Keratinocyte (primary cell): Measurements from ENCODE around the gene PTAR1. TPM values are rescaled to one million over a fixed set of nuclear protein-coding genes. Genes with fewer than 3 reads are reported as not detected.

ENCODE experiments used
- DNase-seq: peaks from one replicate; pipeline ENCODE4 v3.0.0-alpha.2; 2011; ENCODE audit warnings: low read depth, missing footprints, low spot score
- FAIRE-seq: peaks from 2 replicates; lab custom pipeline; 2011; peaks lifted over from hg19 to GRCh38; lab: Jason Lieb, UNC
- H2AFZ ChIP-seq: 2 replicates; pipeline ENCODE4 v1.6.0; 2012; ENCODE audit warnings: low read length, control low read depth, inconsistent platforms; ENCODE audit not compliant: control insufficient read depth
- H3K27ac ChIP-seq: 2 replicates; pipeline ENCODE4 v1.5.1; 2011; ENCODE audit warnings: low read length; ENCODE audit not compliant: control insufficient read depth, insufficient read depth
- H3K27me3 ChIP-seq: 3 replicates; pipeline ENCODE4 v1.6.0; 2011; ENCODE audit warnings: low read length; ENCODE audit not compliant: control insufficient read depth, insufficient read depth; ENCODE audit errors: extremely low read depth
- H3K36me3 ChIP-seq, 2 experiments: 2 replicates in 1 of 2; 3 replicates in 1 of 2; pipeline ENCODE4 v1.5.1; 2011; ENCODE audit warnings: low read length in 2 of 2, mild to moderate bottlenecking in 1 of 2; ENCODE audit not compliant: control insufficient read depth in 2 of 2, insufficient read depth in 2 of 2; ENCODE audit errors: extremely low read depth in 1 of 2
- H3K4me1 ChIP-seq: 3 replicates; pipeline ENCODE4 v1.5.1; 2011; ENCODE audit warnings: low read length; ENCODE audit not compliant: control insufficient read depth, insufficient read depth; ENCODE audit errors: extremely low read depth
- H3K4me2 ChIP-seq: 3 replicates; pipeline ENCODE4 v1.6.0; 2011; ENCODE audit warnings: low read depth, low read length; ENCODE audit not compliant: control insufficient read depth, insufficient read depth; ENCODE audit errors: extremely low read depth
- H3K4me3 ChIP-seq, 3 experiments: fragments of 200-600 bp in 1 of 3; sonication (generic) in 1 of 3; 2 replicates in 2 of 3; 3 replicates in 1 of 3; pipeline ENCODE4 v1.5.1; 2011 to 2016; ENCODE audit warnings: low read length in 3 of 3, mild to moderate bottlenecking in 3 of 3, control low read depth in 2 of 3, inconsistent platforms in 1 of 3, low read depth in 1 of 3, mixed read lengths in 1 of 3, mixed run types in 1 of 3, moderate library complexity in 1 of 3; ENCODE audit not compliant: control insufficient read depth in 2 of 3, insufficient read depth in 2 of 3; ENCODE audit errors: extremely low read depth in 1 of 3
- H3K79me2 ChIP-seq: 2 replicates; pipeline ENCODE4 v1.6.0; 2012; ENCODE audit warnings: low read length; ENCODE audit not compliant: control insufficient read depth, insufficient read depth
- H3K9ac ChIP-seq: 3 replicates; pipeline ENCODE4 v1.6.0; 2011; ENCODE audit warnings: low read length; ENCODE audit not compliant: control insufficient read depth, insufficient read depth; ENCODE audit errors: extremely low read depth
- H3K9me1 ChIP-seq: 3 replicates; pipeline ENCODE4 v1.6.0; 2011; ENCODE audit warnings: low read length; ENCODE audit not compliant: control insufficient read depth, insufficient read depth; ENCODE audit errors: extremely low read depth
- H3K9me3 ChIP-seq: 2 replicates; pipeline ENCODE4 v1.5.1; 2012; ENCODE audit warnings: low read depth, low read length; ENCODE audit not compliant: control insufficient read depth
- H4K20me1 ChIP-seq: 3 replicates; pipeline ENCODE4 v1.6.0; 2011; ENCODE audit warnings: low read length; ENCODE audit not compliant: control insufficient read depth, insufficient read depth; ENCODE audit errors: extremely low read depth
- EZH2 ChIP-seq: IDR thresholded peaks from one replicate; pipeline ENCODE4 v1.6.1; 2012; ENCODE audit warnings: inconsistent platforms, mild to moderate bottlenecking, low read length, moderate library complexity
- dilution Hi-C: fragments of 300-500 bp; cut with MboI; formaldehyde crosslinking; loops from one replicate; pipeline ENCODE4 v1.7.0; 2020; ENCODE audit warnings: low sequenced_read_pairs; ENCODE audit not compliant: extremely low pct_ligation_motif_present
- polyA plus RNA-seq, 5 experiments: library from polyadenylated mRNA; depleted of rRNA in 3 of 5; stranded (reverse) in 3 of 5; stranded (forward) in 1 of 5; unstranded in 1 of 5; fragments of >200 nt; gene quantifications; 1 replicate in 1 of 5; 2 replicates in 3 of 5; 3 replicates in 1 of 5; pipeline versions ENCODE4 v1.2.1 to v1.2.3, GENCODE V29; 2011 to 2012; ENCODE audit warnings: missing spikeins in 2 of 5, low read depth in 1 of 5, low replicate concordance in 1 of 5
- TF ChIP-seq, protein P1 (sequence below), 3 experiments: IDR thresholded peaks in 1 of 3; conservative IDR thresholded peaks in 1 of 3; optimal IDR thresholded peaks in 1 of 3; 2 replicates in 2 of 3; 3 replicates in 1 of 3; pipeline versions ENCODE3 to v1.5.1; 2011; ENCODE audit warnings: low read length in 3 of 3, mild to moderate bottlenecking in 3 of 3, moderate library complexity in 2 of 3, control low read depth in 1 of 3, inconsistent platforms in 1 of 3; ENCODE audit not compliant: insufficient read depth in 2 of 3; ENCODE audit errors: extremely low read depth in 1 of 3

The PTAR1 gene
- polyA plus RNA-seq, 1 donor (not counting 4 experiments of a cell fraction or from before 2014, with no cell fraction given), result 15.5 TPM

DNA sequence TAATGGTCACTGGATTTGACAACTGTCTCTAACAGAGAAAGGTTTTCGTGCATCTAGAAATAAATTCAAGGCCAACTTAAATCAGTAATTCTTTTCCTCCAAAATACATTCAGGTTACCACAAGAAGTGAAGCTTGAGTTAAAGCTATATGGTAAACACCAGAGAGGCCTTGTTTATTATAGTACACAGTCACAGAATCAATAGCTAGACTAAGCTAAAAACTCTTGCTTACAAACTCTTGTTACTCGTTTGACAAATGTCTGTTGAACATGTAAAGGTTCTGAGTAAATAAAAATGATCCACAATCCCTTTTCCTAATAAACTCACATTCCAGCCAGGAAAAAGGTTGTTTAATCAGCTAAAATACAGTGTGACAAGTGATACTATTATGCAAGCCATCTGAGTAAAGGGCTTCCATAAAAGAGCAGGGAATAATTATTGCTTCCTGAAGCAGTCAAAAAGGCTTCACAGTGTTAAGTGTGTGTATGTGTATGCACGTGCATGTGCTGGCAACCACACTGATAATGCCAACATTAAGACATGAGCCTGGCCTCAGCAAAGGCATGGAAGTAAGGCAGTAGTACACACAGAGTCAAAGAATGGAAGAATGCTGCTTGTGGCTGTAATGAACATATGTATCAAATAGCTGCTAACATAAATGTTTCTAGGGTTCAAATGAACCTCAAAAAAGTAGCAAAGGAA is 12.8 kb downstream of the PTAR1 start:
- Histone ChIP-seq H3K9me3 (no peaks in the 10 kb centered on the region), H3K4me2 (no peak overlapping the region), H2AFZ (no peak overlapping the region), H3K9ac (no peak overlapping the region), H3K79me2 (peaks cover 8% of the 10 kb centered on the region), H3K27me3 (no peaks in the 10 kb centered on the region), H3K36me3 (peaks cover 2 to 4% of the 10 kb centered on the region in 2 experiments), H4K20me1 (no peaks in the 10 kb centered on the region), H3K4me3 (no peak overlapping the region), H3K9me1 (no peaks in the 10 kb centered on the region), H3K27ac (no peak overlapping the region), H3K4me1 (no peaks in the 10 kb centered on the region)
- DNase-seq (no peak), FAIRE-seq (no peak)
- dilution Hi-C loops, result no loop called here
- no peak for TF ChIP-seq EZH2
- TF ChIP-seq, protein P1, sequence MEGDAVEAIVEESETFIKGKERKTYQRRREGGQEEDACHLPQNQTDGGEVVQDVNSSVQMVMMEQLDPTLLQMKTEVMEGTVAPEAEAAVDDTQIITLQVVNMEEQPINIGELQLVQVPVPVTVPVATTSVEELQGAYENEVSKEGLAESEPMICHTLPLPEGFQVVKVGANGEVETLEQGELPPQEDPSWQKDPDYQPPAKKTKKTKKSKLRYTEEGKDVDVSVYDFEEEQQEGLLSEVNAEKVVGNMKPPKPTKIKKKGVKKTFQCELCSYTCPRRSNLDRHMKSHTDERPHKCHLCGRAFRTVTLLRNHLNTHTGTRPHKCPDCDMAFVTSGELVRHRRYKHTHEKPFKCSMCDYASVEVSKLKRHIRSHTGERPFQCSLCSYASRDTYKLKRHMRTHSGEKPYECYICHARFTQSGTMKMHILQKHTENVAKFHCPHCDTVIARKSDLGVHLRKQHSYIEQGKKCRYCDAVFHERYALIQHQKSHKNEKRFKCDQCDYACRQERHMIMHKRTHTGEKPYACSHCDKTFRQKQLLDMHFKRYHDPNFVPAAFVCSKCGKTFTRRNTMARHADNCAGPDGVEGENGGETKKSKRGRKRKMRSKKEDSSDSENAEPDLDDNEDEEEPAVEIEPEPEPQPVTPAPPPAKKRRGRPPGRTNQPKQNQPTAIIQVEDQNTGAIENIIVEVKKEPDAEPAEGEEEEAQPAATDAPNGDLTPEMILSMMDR (optimal IDR thresholded peaks at IDR 0.05 in 1 of 3, IDR thresholded peaks at IDR 0.05 in 1 of 3, conservative IDR thresholded peaks at IDR 0.05 in 1 of 3; ENCODE audit: extremely low read depth in 1 of 3, insufficient read depth in 2 of 3, low read length in 3 of 3), result no peak

DNA sequence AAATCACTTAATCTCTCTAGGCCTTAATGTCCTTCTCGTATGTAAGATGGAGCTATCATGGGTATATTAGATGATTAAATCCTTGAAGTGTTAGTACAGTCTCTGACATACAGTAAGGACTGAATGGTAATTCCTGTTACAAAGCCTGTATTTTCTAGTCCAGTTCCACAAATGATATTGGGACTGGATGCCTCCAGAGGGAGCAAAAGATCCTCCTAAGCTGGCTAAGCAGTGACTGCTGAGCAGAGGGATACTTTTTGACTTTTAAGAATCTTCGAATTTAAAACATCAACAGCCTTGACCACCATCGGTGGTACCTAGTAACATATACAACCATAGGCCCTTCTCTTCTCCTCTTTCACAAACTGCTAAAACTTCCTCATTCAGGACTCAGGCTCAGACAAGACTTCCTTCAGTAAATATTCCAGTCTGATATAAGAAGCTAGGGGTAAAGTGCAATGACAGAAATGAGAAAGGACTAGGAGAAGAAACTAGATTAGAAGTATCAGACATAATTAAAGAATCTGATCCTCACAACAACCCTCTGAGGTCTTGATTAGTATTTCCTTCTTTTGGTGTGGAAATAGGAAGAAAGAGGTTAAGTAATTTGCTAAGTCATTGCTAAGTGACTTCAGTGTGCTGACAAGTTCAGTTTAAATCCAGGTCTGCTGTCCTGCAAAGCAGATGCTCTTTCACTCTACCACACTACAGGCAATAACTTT is 13.9 kb downstream of the PTAR1 start:
- Histone ChIP-seq H2AFZ (no peak overlapping the region), H4K20me1 (no peaks in the 10 kb centered on the region), H3K9me1 (no peaks in the 10 kb centered on the region), H3K27ac (no peak overlapping the region), H3K27me3 (no peaks in the 10 kb centered on the region), H3K79me2 (peaks cover 6% of the 10 kb centered on the region), H3K9me3 (no peaks in the 10 kb centered on the region), H3K4me3 (no peak overlapping the region), H3K36me3 (peaks cover 2 to 4% of the 10 kb centered on the region in 2 experiments), H3K9ac (no peak overlapping the region), H3K4me2 (no peak overlapping the region), H3K4me1 (no peaks in the 10 kb centered on the region)
- FAIRE-seq, result peak; percentile 29
- dilution Hi-C loops, result no loop called here
- no peak for DNase-seq
- TF ChIP-seq EZH2, result no peak
- TF ChIP-seq, protein P1 (optimal IDR thresholded peaks at IDR 0.05 in 1 of 3, IDR thresholded peaks at IDR 0.05 in 1 of 3, conservative IDR thresholded peaks at IDR 0.05 in 1 of 3; ENCODE audit: extremely low read depth in 1 of 3, insufficient read depth in 2 of 3, low read length in 3 of 3), result peak in 1 of 3 experiments; percentile 26
